Measurements from ENCODE around the gene GPR137. TPM values are rescaled to one million over a fixed set of nuclear protein-coding genes. Genes with fewer than 3 reads are reported as not detected.

Gene GPR137
- total and polyA plus RNA-seq, 2 experiments from 2014 or later: 16.3 to 32.5 TPM

GRCh38 chr11:64265176-64266160 is 20.2 kb upstream of the GPR137 start:
- H3K27ac Mint-ChIP-seq: no peak overlapping the region
- TF ChIP-seq REST (IDR thresholded peaks at IDR 0.05; ENCODE audit: unreplicated experiment) (no peak), POLR2AphosphoS5 (IDR thresholded peaks at IDR 0.05; ENCODE audit: low read depth) (no peak), CTCF (conservative IDR thresholded peaks at IDR 0.05; ENCODE audit: low read depth in 2 of 2) (no peak), ZNF462 (CRISPR knock-in tag; IDR thresholded peaks at IDR 0.05) (no peak), ETS1 (IDR thresholded peaks at IDR 0.05) (no peak), STAT1 (IDR thresholded peaks at IDR 0.05; ENCODE audit: unreplicated experiment) (no peak)
- DNase-seq (ENCODE audit: low spot score): no peak

More at GRCh38 chr11:64265176-64266160, 20.2 kb upstream of the GPR137 start:
- no peaks in the 10 kb centered on the region; the same call in none of the 2 replicates for H3K36me3 ChIP-seq (ENCODE audit: insufficient read depth)
- Mint-ChIP-seq H3K36me3 (ENCODE audit: low read depth) (peaks cover 59% of the 10 kb centered on the region), H3K4me3 (no peak overlapping the region), H3K9me3 (peaks cover 3% of the 10 kb centered on the region; the same call in 2 of the 3 replicates), H3K27me3 (ENCODE audit: insufficient read depth, low read depth, poor library complexity) (peaks cover 16% of the 10 kb centered on the region), H3K4me1 (peaks cover 19% of the 10 kb centered on the region)
- no peak overlapping the region for H2AFZ ChIP-seq
- H4K20me1 ChIP-seq (replicated peaks; ENCODE audit: insufficient read depth): no peaks in the 10 kb centered on the region
- H3K79me2 ChIP-seq (replicated peaks; ENCODE audit: insufficient read depth): no peaks in the 10 kb centered on the region
- H3K4me1 ChIP-seq (ENCODE audit: insufficient read depth): 0 out of 2 replicates have a peak, but pooled peaks cover 8% of the 10 kb centered on the region
- no peak for ATAC-seq
- no peak overlapping the region for H3K4me3 ChIP-seq
- no peaks in the 10 kb centered on the region for H3K9me2 ChIP-seq (ENCODE audit: insufficient read depth)
- H3F3A ChIP-seq (replicated peaks; ENCODE audit: low read depth): peaks cover 23% of the 10 kb centered on the region
- no peak overlapping the region for H3K4me2 ChIP-seq
- H3K27ac ChIP-seq (ENCODE audit: low read depth): no peak overlapping the region
- no peaks in the 10 kb centered on the region for H3K27me3 ChIP-seq (ENCODE audit: insufficient read depth)

All from GM23338 (cell line).